Measurements from ENCODE around the gene PTPRD. TPM values are rescaled to one million over a fixed set of nuclear protein-coding genes. Genes with fewer than 3 reads are reported as not detected.

PTPRD gene
- polyA plus RNA-seq, 4 donors: 2.1 to 5.6 (median 3.9) TPM

- no peaks in the 10 kb centered on the region for H3K27me3 ChIP-seq (ENCODE audit: control insufficient read depth in 3 of 3, insufficient read depth in 3 of 3, low read length in 3 of 3)
- no peak for FAIRE-seq
- WGBS, 3 donors: 84 to 88% (median 87%) methylated on average over 15 of the region's 15 CpGs
These were observed 2281.1 kb downstream of the PTPRD start for GRCh38 chr9:8331507-8332330.

GRCh38 chr9:8329561-8330283 lies 2283.1 kb downstream of the PTPRD start:
- 75 to 81% (median 77%) methylated on average over 13 of the region's 13 CpGs for WGBS, 3 donors
- no peak for DNase-seq
- no peak overlapping the region for H3K27ac ChIP-seq (ENCODE audit: low read depth in 1 of 3, low read length in 2 of 3)
- no peak for FAIRE-seq
- H3K9me3 ChIP-seq (ENCODE audit: control insufficient read depth in 2 of 2, insufficient read depth in 1 of 2, low read depth in 1 of 2, low read length in 1 of 2): peaks cover 0 to 7% of the 10 kb centered on the region in 2 donors
- no peaks in the 10 kb centered on the region for H3K4me1 ChIP-seq (ENCODE audit: control insufficient read depth in 3 of 3, insufficient read depth in 2 of 3, low read depth in 1 of 3, low read length in 2 of 3)
- no peak overlapping the region for H3K4me3 ChIP-seq (ENCODE audit: low read depth in 1 of 3, low read length in 3 of 3)
- no peaks in the 10 kb centered on the region for H3K36me3 ChIP-seq (ENCODE audit: control insufficient read depth in 3 of 3, insufficient read depth in 2 of 3, low read depth in 1 of 3, low read length in 3 of 3)
- H3K27me3 ChIP-seq (ENCODE audit: control insufficient read depth in 3 of 3, insufficient read depth in 3 of 3, low read length in 3 of 3): no peaks in the 10 kb centered on the region

More at GRCh38 chr9:8331507-8332330, 2281.1 kb downstream of the PTPRD start:
- H3K36me3 ChIP-seq (ENCODE audit: control insufficient read depth in 3 of 3, insufficient read depth in 2 of 3, low read depth in 1 of 3, low read length in 3 of 3): no peaks in the 10 kb centered on the region
- no peak for DNase-seq
- no peak overlapping the region for H3K27ac ChIP-seq (ENCODE audit: low read depth in 1 of 3, low read length in 2 of 3)
- H3K9me3 ChIP-seq (ENCODE audit: control insufficient read depth in 2 of 2, insufficient read depth in 1 of 2, low read depth in 1 of 2, low read length in 1 of 2): peaks cover 0 to 7% of the 10 kb centered on the region in 2 donors
- no peak overlapping the region for H3K4me3 ChIP-seq (ENCODE audit: low read depth in 1 of 3, low read length in 3 of 3)
- H3K4me1 ChIP-seq (ENCODE audit: control insufficient read depth in 3 of 3, insufficient read depth in 2 of 3, low read depth in 1 of 3, low read length in 2 of 3): no peaks in the 10 kb centered on the region

- 89 to 92% (median 89%) methylated on average over 5 of the region's 5 CpGs for WGBS, 3 donors
- Histone ChIP-seq H3K9me3 (ENCODE audit: control insufficient read depth in 2 of 2, insufficient read depth in 1 of 2, low read depth in 1 of 2, low read length in 1 of 2) (no peaks in the 10 kb centered on the region), H3K4me1 (ENCODE audit: control insufficient read depth in 3 of 3, insufficient read depth in 2 of 3, low read depth in 1 of 3, low read length in 2 of 3) (no peaks in the 10 kb centered on the region), H3K27me3 (ENCODE audit: control insufficient read depth in 3 of 3, insufficient read depth in 3 of 3, low read length in 3 of 3) (no peaks in the 10 kb centered on the region), H3K27ac (ENCODE audit: low read depth in 1 of 3, low read length in 2 of 3) (no peak overlapping the region), H3K36me3 (ENCODE audit: control insufficient read depth in 3 of 3, insufficient read depth in 2 of 3, low read depth in 1 of 3, low read length in 3 of 3) (no peaks in the 10 kb centered on the region), H3K4me3 (ENCODE audit: low read depth in 1 of 3, low read length in 3 of 3) (no peak overlapping the region)
- FAIRE-seq: no peak
- DNase-seq: no peak
These were observed 2297.6 kb downstream of the PTPRD start for GRCh38 chr9:8315211-8315610.

GRCh38 chr9:8309258-8309657 lies 2303.5 kb downstream of the PTPRD start:
- FAIRE-seq: no peak
- Histone ChIP-seq H3K27me3 (ENCODE audit: control insufficient read depth in 3 of 3, insufficient read depth in 3 of 3, low read length in 3 of 3) (no peaks in the 10 kb centered on the region), H3K36me3 (ENCODE audit: control insufficient read depth in 3 of 3, insufficient read depth in 2 of 3, low read depth in 1 of 3, low read length in 3 of 3) (no peaks in the 10 kb centered on the region), H3K4me3 (ENCODE audit: low read depth in 1 of 3, low read length in 3 of 3) (no peak overlapping the region), H3K4me1 (ENCODE audit: control insufficient read depth in 3 of 3, insufficient read depth in 2 of 3, low read depth in 1 of 3, low read length in 2 of 3) (no peaks in the 10 kb centered on the region), H3K27ac (ENCODE audit: low read depth in 1 of 3, low read length in 2 of 3) (no peak overlapping the region), H3K9me3 (ENCODE audit: control insufficient read depth in 2 of 2, insufficient read depth in 1 of 2, low read depth in 1 of 2, low read length in 1 of 2) (peaks cover 0 to 4% of the 10 kb centered on the region in 2 donors)
- DNase-seq: no peak

- H3K4me3 ChIP-seq (ENCODE audit: low read depth in 1 of 3, low read length in 3 of 3): no peak overlapping the region
- no peaks in the 10 kb centered on the region for H3K27me3 ChIP-seq (ENCODE audit: control insufficient read depth in 3 of 3, insufficient read depth in 3 of 3, low read length in 3 of 3)
- WGBS, 3 donors: 52 to 70% (median 63%) methylated on average over 2 of the region's 2 CpGs
- H3K9me3 ChIP-seq (ENCODE audit: control insufficient read depth in 2 of 2, insufficient read depth in 1 of 2, low read depth in 1 of 2, low read length in 1 of 2): peaks cover 0 to 4% of the 10 kb centered on the region in 2 donors
- DNase-seq (no peak), FAIRE-seq (no peak)
- no peaks in the 10 kb centered on the region for H3K4me1 ChIP-seq (ENCODE audit: control insufficient read depth in 3 of 3, insufficient read depth in 2 of 3, low read depth in 1 of 3, low read length in 2 of 3)
- H3K27ac ChIP-seq (ENCODE audit: low read depth in 1 of 3, low read length in 2 of 3): no peak overlapping the region
- no peaks in the 10 kb centered on the region for H3K36me3 ChIP-seq (ENCODE audit: control insufficient read depth in 3 of 3, insufficient read depth in 2 of 3, low read depth in 1 of 3, low read length in 3 of 3)
These were observed 2308.1 kb downstream of the PTPRD start for GRCh38 chr9:8304720-8305119.

- H3K9me3 ChIP-seq (ENCODE audit: control insufficient read depth in 2 of 2, insufficient read depth in 1 of 2, low read depth in 1 of 2, low read length in 1 of 2): no peaks in the 10 kb centered on the region
- no peak overlapping the region for H3K27ac ChIP-seq (ENCODE audit: low read depth in 1 of 3, low read length in 2 of 3)
- 75 to 86% (median 83%) methylated on average over 3 of the region's 3 CpGs for WGBS, 3 donors
- no peaks in the 10 kb centered on the region for H3K4me1 ChIP-seq (ENCODE audit: control insufficient read depth in 3 of 3, insufficient read depth in 2 of 3, low read depth in 1 of 3, low read length in 2 of 3)
- FAIRE-seq: no peak
- no peaks in the 10 kb centered on the region for H3K36me3 ChIP-seq (ENCODE audit: control insufficient read depth in 3 of 3, insufficient read depth in 2 of 3, low read depth in 1 of 3, low read length in 3 of 3)
- DNase-seq: no peak
- no peak overlapping the region for H3K4me3 ChIP-seq (ENCODE audit: low read depth in 1 of 3, low read length in 3 of 3)
- no peaks in the 10 kb centered on the region for H3K27me3 ChIP-seq (ENCODE audit: control insufficient read depth in 3 of 3, insufficient read depth in 3 of 3, low read length in 3 of 3)
These were observed 2311.5 kb downstream of the PTPRD start for GRCh38 chr9:8301296-8301695.

GRCh38 chr9:8297047-8297446 lies 2315.8 kb downstream of the PTPRD start:
- H3K9me3 ChIP-seq (ENCODE audit: control insufficient read depth in 2 of 2, insufficient read depth in 1 of 2, low read depth in 1 of 2, low read length in 1 of 2): no peaks in the 10 kb centered on the region
- no peaks in the 10 kb centered on the region for H3K4me1 ChIP-seq (ENCODE audit: control insufficient read depth in 3 of 3, insufficient read depth in 2 of 3, low read depth in 1 of 3, low read length in 2 of 3)
- 83 to 90% (median 88%) methylated on average over 3 of the region's 3 CpGs for WGBS, 3 donors
- H3K27me3 ChIP-seq (ENCODE audit: control insufficient read depth in 3 of 3, insufficient read depth in 3 of 3, low read length in 3 of 3): no peaks in the 10 kb centered on the region
- no peak overlapping the region for H3K4me3 ChIP-seq (ENCODE audit: low read depth in 1 of 3, low read length in 3 of 3)
- H3K27ac ChIP-seq (ENCODE audit: low read depth in 1 of 3, low read length in 2 of 3): no peak overlapping the region
- no peaks in the 10 kb centered on the region for H3K36me3 ChIP-seq (ENCODE audit: control insufficient read depth in 3 of 3, insufficient read depth in 2 of 3, low read depth in 1 of 3, low read length in 3 of 3)
- DNase-seq: no peak
- FAIRE-seq: no peak

GRCh38 chr9:8292657-8293056 lies 2320.1 kb downstream of the PTPRD start:
- DNase-seq: no peak
- Histone ChIP-seq H3K4me3 (ENCODE audit: low read depth in 1 of 3, low read length in 3 of 3) (no peak overlapping the region), H3K4me1 (ENCODE audit: control insufficient read depth in 3 of 3, insufficient read depth in 2 of 3, low read depth in 1 of 3, low read length in 2 of 3) (peaks cover 0 to 14% (median 3%) of the 10 kb centered on the region in 3 donors), H3K27me3 (ENCODE audit: control insufficient read depth in 3 of 3, insufficient read depth in 3 of 3, low read length in 3 of 3) (no peaks in the 10 kb centered on the region), H3K9me3 (ENCODE audit: control insufficient read depth in 2 of 2, insufficient read depth in 1 of 2, low read depth in 1 of 2, low read length in 1 of 2) (no peaks in the 10 kb centered on the region), H3K27ac (ENCODE audit: low read depth in 1 of 3, low read length in 2 of 3) (no peak overlapping the region), H3K36me3 (ENCODE audit: control insufficient read depth in 3 of 3, insufficient read depth in 2 of 3, low read depth in 1 of 3, low read length in 3 of 3) (no peaks in the 10 kb centered on the region)
- FAIRE-seq: no peak
- 86 to 91% (median 88%) methylated on average over 4 of the region's 4 CpGs for WGBS, 3 donors
